Mesenchymal stem cell (in vitro differentiated cells and primary cell): ENCODE data around the gene CCDC28B.

Experiments
- DNase-seq: peaks from one replicate; pipeline ENCODE4 v3.0.0-alpha.2; 2013
- H2AFZ ChIP-seq: one replicate; pipeline ENCODE4 v1.6.1; 2013; ENCODE audit warnings: low read depth, mild to moderate bottlenecking, control low read depth, inconsistent platforms, low read length, moderate library complexity
- H2AK5ac ChIP-seq: 2 replicates; pipeline ENCODE4 v1.6.1; 2013; ENCODE audit warnings: low read length, moderate library complexity, mild to moderate bottlenecking, inconsistent platforms; ENCODE audit not compliant: severe bottlenecking
- H2BK120ac ChIP-seq: one replicate; pipeline ENCODE4 v1.6.1; 2013; ENCODE audit warnings: low read depth, mild to moderate bottlenecking, inconsistent platforms, low read length, moderate library complexity
- H2BK12ac ChIP-seq, 2 experiments: one replicate each; pipeline ENCODE4 v1.6.1; 2013; ENCODE audit warnings: inconsistent platforms in 2 of 2, low read length in 2 of 2, mild to moderate bottlenecking in 2 of 2, moderate library complexity in 2 of 2, control low read depth in 1 of 2
- H2BK15ac ChIP-seq: one replicate; pipeline ENCODE4 v1.6.1; 2013; ENCODE audit warnings: mild to moderate bottlenecking, low read depth, inconsistent platforms; ENCODE audit not compliant: poor library complexity, severe bottlenecking
- H2BK5ac ChIP-seq: 2 replicates; pipeline ENCODE4 v1.6.1; 2013; ENCODE audit warnings: low read depth, mild to moderate bottlenecking, low read length, control low read depth, inconsistent platforms; ENCODE audit not compliant: poor library complexity, severe bottlenecking
- H3K14ac ChIP-seq, 2 experiments: one replicate each; pipeline ENCODE4 v1.6.1; 2013; ENCODE audit warnings: inconsistent platforms in 2 of 2, low read length in 2 of 2, control low read depth in 1 of 2, mild to moderate bottlenecking in 1 of 2, moderate library complexity in 1 of 2
- H3K18ac ChIP-seq, 2 experiments: one replicate each; pipeline ENCODE4 v1.6.1; 2013; ENCODE audit warnings: inconsistent platforms in 2 of 2, low read length in 2 of 2, control low read depth in 1 of 2, low read depth in 1 of 2, mild to moderate bottlenecking in 1 of 2
- H3K23ac ChIP-seq, 2 experiments: one replicate each; pipeline ENCODE4 v1.6.1; 2013; ENCODE audit warnings: inconsistent platforms in 2 of 2, low read length in 2 of 2, mild to moderate bottlenecking in 2 of 2, moderate library complexity in 2 of 2, control low read depth in 1 of 2
- H3K27ac ChIP-seq: 2 replicates; pipeline ENCODE4 v1.5.1; 2013; ENCODE audit warnings: mild to moderate bottlenecking, moderate library complexity, low read length, control low read depth, inconsistent platforms; ENCODE audit not compliant: poor library complexity, severe bottlenecking
- H3K27me3 ChIP-seq, 2 experiments: 2 replicates each; pipeline versions ENCODE4 v1.6.1 to v1.7.0; 2013; ENCODE audit warnings: low read length in 2 of 2, mild to moderate bottlenecking in 2 of 2, moderate library complexity in 2 of 2, control low read depth in 1 of 2, inconsistent platforms in 1 of 2; ENCODE audit not compliant: control insufficient read depth in 1 of 2, insufficient read depth in 1 of 2
- H3K36me3 ChIP-seq, 2 experiments: 2 replicates each; pipeline versions ENCODE4 v1.6.1 to v1.7.0; 2013; ENCODE audit warnings: low read length in 2 of 2, control low read depth in 1 of 2, inconsistent platforms in 1 of 2, low read depth in 1 of 2, mild to moderate bottlenecking in 1 of 2; ENCODE audit not compliant: insufficient read depth in 2 of 2, control insufficient read depth in 1 of 2
- H3K4ac ChIP-seq, 2 experiments: one replicate each; pipeline ENCODE4 v1.6.1; 2013; ENCODE audit warnings: inconsistent platforms in 2 of 2, low read length in 2 of 2, mild to moderate bottlenecking in 2 of 2, moderate library complexity in 2 of 2, control low read depth in 1 of 2, low read depth in 1 of 2
- H3K4me1 ChIP-seq: 2 replicates; pipeline ENCODE4 v1.6.1; 2013; ENCODE audit warnings: low read depth, low read length, control low read depth; ENCODE audit not compliant: control insufficient read depth, insufficient read depth
- H3K4me2 ChIP-seq: 2 replicates; pipeline ENCODE4 v1.6.1; 2013; ENCODE audit warnings: low read length, mild to moderate bottlenecking, inconsistent platforms; ENCODE audit not compliant: poor library complexity, severe bottlenecking
- H3K4me3 ChIP-seq, 2 experiments: 2 replicates each; pipeline versions ENCODE4 v1.5.1 to v1.7.0; 2013; ENCODE audit warnings: low read length in 2 of 2, mild to moderate bottlenecking in 2 of 2, control low read depth in 1 of 2, low read depth in 1 of 2; ENCODE audit not compliant: insufficient read depth in 1 of 2
- H3K79me1 ChIP-seq: replicated peaks from 2 replicates; pipeline ENCODE4 v1.6.1; 2013; ENCODE audit warnings: mild to moderate bottlenecking, control low read depth, low read length, inconsistent platforms; ENCODE audit not compliant: poor library complexity, severe bottlenecking
- H3K9ac ChIP-seq: 2 replicates; pipeline ENCODE4 v1.7.0; 2013; ENCODE audit warnings: mild to moderate bottlenecking, low read length, moderate library complexity
- H3K9me3 ChIP-seq: 2 replicates; pipeline ENCODE4 v1.7.0; 2013; ENCODE audit warnings: mild to moderate bottlenecking, low read length; ENCODE audit not compliant: control insufficient read depth
- H4K8ac ChIP-seq: one replicate; pipeline ENCODE4 v1.6.1; 2013; ENCODE audit warnings: inconsistent platforms, mild to moderate bottlenecking, low read length, moderate library complexity
- H4K91ac ChIP-seq: one replicate; pipeline ENCODE4 v1.6.1; 2013; ENCODE audit warnings: mild to moderate bottlenecking, low read length, inconsistent platforms
- WGBS: methylation state at CpG from one replicate; pipeline ENCODE4 v1.1.7; 2013; ENCODE audit warnings: mixed read lengths; 5-methylcytosine and 5-hydroxymethylcytosine counted together

CCDC28B gene

GRCh38 chr1:32199717-32200072 lies 700 bp upstream of the CCDC28B start:
- Histone ChIP-seq H3K9ac (peak overlapping the region; percentile 88), H2AFZ (no peak overlapping the region), H4K91ac (peak overlapping the region; percentile 19), H3K23ac (peak overlapping the region in 1 of 2 experiments; percentile 14), H2BK12ac (peak overlapping the region in 1 of 2 experiments; percentile 11), H3K4me3 (peak overlapping the region in 1 of 2 experiments; percentile 84), H3K79me1 (peaks cover 6% of the 10 kb centered on the region), H2BK120ac (no peak overlapping the region), H4K8ac (peak overlapping the region; percentile 12), H2BK5ac (no peak overlapping the region), H3K36me3 (peaks cover 40 to 43% of the 10 kb centered on the region in 2 experiments), H3K4me1 (peaks cover 30% of the 10 kb centered on the region), H3K27ac (peak overlapping the region; percentile 77), H3K27me3 (no peaks in the 10 kb centered on the region), H3K14ac (peak overlapping the region in 1 of 2 experiments; percentile 56), H2AK5ac (peak overlapping the region; percentile 33), H2BK15ac (no peak overlapping the region), H3K4me2 (peak overlapping the region; percentile 89), H3K9me3 (no peaks in the 10 kb centered on the region), H3K18ac (peak overlapping the region; percentile 46 to 71), H3K4ac (peak overlapping the region; percentile 46 to 66)
- DNase-seq: no peak
- 57% methylated on average over 5 of the region's 6 CpGs for WGBS

GRCh38 chr1:32201011-32201855 lies 838 bp downstream of the CCDC28B start:
- no peak overlapping the region for H2AK5ac ChIP-seq
- peak overlapping the region; percentile 89 for H3K4me2 ChIP-seq
- H3K9ac ChIP-seq: peak overlapping the region; percentile 88
- peak overlapping the region in 1 of 2 experiments; percentile 80 for H2BK12ac ChIP-seq
- no peaks in the 10 kb centered on the region for H3K27me3 ChIP-seq
- peak; percentile 83 for DNase-seq
- peak overlapping the region; percentile 48 to 87 for H3K18ac ChIP-seq
- peak overlapping the region; percentile 85 for H2BK15ac ChIP-seq
- peaks cover 25 to 28% of the 10 kb centered on the region in 2 experiments for H3K36me3 ChIP-seq
- WGBS: 2% methylated on average over 22 of the region's 26 CpGs
- H3K4ac ChIP-seq: peak overlapping the region; percentile 55 to 75
- H3K27ac ChIP-seq: peak overlapping the region; percentile 77
- no peak overlapping the region for H3K14ac ChIP-seq
- peak overlapping the region; percentile 48 for H4K91ac ChIP-seq
- H2AFZ ChIP-seq: no peak overlapping the region
- H3K23ac ChIP-seq: no peak overlapping the region
- H3K4me1 ChIP-seq: peaks cover 36% of the 10 kb centered on the region
- peaks cover 9% of the 10 kb centered on the region for H3K79me1 ChIP-seq
- no peaks in the 10 kb centered on the region for H3K9me3 ChIP-seq
- peak overlapping the region; percentile 64 for H2BK120ac ChIP-seq
- H3K4me3 ChIP-seq: peak overlapping the region; percentile 69 to 84
- no peak overlapping the region for H2BK5ac ChIP-seq
- peak overlapping the region; percentile 29 for H4K8ac ChIP-seq

GRCh38 chr1:32204943-32205361 lies 4.6 kb downstream of the CCDC28B start:
- Histone ChIP-seq H3K27me3 (no peaks in the 10 kb centered on the region), H3K18ac (peak overlapping the region in 1 of 2 experiments; percentile 62), H3K4me3 (peak overlapping the region; percentile 65 to 93), H2BK120ac (no peak overlapping the region), H3K27ac (no peak overlapping the region), H4K91ac (no peak overlapping the region), H2BK15ac (no peak overlapping the region), H2AFZ (no peak overlapping the region), H3K4me2 (peak overlapping the region; percentile 89), H3K36me3 (peaks cover 9 to 15% of the 10 kb centered on the region in 2 experiments), H2BK5ac (no peak overlapping the region), H3K9me3 (no peaks in the 10 kb centered on the region), H4K8ac (no peak overlapping the region), H3K4me1 (peaks cover 30% of the 10 kb centered on the region), H3K14ac (peak overlapping the region in 1 of 2 experiments; percentile 64), H3K79me1 (peaks cover 14% of the 10 kb centered on the region), H2BK12ac (no peak overlapping the region), H3K4ac (peak overlapping the region in 1 of 2 experiments; percentile 29), H2AK5ac (no peak overlapping the region), H3K9ac (peak overlapping the region; percentile 93), H3K23ac (peak overlapping the region in 1 of 2 experiments; percentile 63)
- WGBS: 34% methylated on average over 18 of the region's 26 CpGs
- DNase-seq: no peak
